Left kidney (tissue), 2 donors: ENCODE results near the gene HMCN2. TPM values are rescaled to one million over a fixed set of nuclear protein-coding genes. Genes with fewer than 3 reads are reported as not detected.
"Not testable (repeated sequence)": the region's sequence is repeated elsewhere in the genome, so short reads cannot be mapped to it uniquely, and the experiment has no call there.

Experiments used
- DNase-seq: peaks from one replicate; pipeline ENCODE4 v3.0.0-alpha.2; 2013
- polyA plus RNA-seq: library from polyadenylated mRNA; unstranded; fragments of 120-200 nt; gene quantifications from one replicate; pipeline ENCODE4 v1.2.1, GENCODE V29; 2013; ENCODE audit not compliant: insufficient read length

The HMCN2 gene
- polyA plus RNA-seq, 1 donor, result 0.98 TPM

GRCh38 chr9:130237763-130238524 is 27.6 kb upstream of the HMCN2 start:
- no peak for DNase-seq

DNA sequence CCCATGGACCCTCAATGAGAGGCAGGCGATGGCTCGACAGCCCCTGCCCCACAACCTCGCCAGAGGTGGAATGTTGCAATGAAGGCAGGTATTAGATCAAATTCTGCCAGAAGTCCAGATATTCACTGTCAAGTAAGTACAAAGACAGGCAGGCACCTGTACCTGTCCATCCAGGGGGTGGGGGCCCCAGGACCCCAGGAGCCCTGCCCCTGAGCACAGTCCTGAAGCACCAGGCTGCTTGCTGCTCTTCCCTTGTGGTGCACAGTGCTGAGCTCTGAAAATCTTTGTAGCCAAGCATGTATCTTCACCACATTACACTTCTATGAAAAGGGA is 26.2 kb upstream of the HMCN2 start:
- no peak for DNase-seq

- no peak for DNase-seq
Observed at GRCh38 chr9:130239741-130240241, 25.8 kb upstream of the HMCN2 start.

DNA sequence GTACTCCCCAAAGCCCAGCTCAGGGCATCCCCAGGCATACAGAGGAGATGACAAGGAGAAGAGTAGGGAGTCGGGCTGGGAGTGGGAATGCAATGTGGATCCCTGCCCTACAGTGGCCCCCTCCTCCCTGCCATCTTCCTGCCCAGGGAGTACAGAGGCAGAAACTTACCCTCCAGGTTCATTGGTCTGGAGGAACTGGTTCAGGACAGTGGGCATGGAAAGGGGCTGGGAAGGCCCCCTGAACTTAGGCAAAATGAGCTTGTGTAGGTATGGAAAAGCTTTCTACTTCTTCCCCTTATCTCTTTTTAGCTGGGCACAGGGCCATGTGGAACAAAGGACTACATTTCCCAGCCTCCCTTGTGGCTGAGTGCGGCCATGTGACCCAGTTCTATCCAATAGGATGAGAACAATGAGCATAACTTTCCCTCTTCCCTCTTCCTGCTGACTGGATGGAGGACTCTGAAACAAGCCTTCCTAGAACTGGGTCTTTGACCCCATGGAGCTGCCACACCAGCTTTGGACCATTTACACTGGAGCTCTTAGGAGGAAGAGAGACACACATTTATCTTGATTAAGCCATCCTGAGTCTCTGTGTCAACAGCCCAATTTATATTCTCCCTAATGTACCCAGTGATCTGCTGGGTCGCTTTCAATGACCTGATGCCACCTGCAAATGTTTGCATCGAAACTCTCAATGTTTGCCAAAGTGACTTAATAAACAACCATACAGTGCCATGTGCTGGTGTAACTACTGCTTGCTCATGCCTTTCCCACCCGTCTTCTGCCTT is 25.0 kb upstream of the HMCN2 start:
- peak; percentile 61 for DNase-seq

DNA sequence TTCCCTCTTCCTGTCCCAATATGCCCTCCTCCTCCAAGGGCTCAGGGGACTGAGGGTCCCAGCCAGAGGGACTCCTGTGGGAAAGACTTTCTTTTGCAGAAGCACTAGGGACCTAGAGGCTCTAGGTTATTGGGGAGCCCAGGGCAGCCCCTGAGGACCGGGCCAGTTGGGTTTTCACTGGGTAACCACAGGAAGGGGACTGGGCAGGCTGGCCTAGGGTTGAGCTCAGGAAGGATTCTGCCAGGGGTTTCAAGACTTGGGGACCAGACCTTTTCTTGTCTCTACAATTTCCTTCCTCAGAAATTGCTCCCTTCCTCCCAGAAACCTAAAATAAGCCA is 24.4 kb upstream of the HMCN2 start:
- no peak for DNase-seq

DNA sequence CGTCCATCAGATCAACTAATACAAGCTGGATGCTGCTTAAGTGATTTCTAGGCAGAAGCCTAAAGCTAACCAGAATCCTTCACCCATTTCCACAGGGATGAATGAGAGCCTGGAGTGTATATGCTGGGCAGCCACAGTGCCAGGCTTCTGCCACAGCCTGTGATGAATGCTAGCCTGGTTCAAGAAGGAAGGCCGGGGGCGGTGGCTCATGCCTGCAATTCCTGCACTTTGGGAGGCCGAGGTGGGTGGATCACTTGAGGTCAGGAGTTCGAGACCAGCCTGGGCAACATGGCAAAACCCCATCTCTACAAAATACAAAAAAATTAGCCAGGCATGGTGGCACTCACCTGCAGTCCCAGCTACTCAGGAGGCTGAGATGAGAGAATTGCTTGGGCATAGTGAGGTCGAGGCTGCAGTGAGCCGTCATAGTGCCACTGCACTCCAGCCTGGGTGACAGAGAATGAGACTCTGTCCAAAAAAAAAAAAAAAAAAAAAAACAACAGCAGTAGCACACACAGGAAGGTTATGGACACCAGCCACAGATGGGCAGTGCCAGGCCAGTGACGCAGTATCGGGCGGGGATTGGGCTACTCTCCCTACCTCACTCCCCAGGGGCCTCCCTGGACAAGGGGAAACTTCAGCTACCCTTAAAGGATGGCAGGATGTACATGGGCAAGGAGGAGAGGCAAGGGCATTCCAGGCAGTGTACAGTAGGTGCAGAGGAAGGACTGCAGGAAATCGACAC is 23.1 kb upstream of the HMCN2 start:
- DNase-seq, result no peak

- DNase-seq, result peak; percentile 53
Observed at GRCh38 chr9:130243015-130243881, 22.3 kb upstream of the HMCN2 start.

GRCh38 chr9:130243882-130244170 is 21.7 kb upstream of the HMCN2 start:
- no peak for DNase-seq

DNA sequence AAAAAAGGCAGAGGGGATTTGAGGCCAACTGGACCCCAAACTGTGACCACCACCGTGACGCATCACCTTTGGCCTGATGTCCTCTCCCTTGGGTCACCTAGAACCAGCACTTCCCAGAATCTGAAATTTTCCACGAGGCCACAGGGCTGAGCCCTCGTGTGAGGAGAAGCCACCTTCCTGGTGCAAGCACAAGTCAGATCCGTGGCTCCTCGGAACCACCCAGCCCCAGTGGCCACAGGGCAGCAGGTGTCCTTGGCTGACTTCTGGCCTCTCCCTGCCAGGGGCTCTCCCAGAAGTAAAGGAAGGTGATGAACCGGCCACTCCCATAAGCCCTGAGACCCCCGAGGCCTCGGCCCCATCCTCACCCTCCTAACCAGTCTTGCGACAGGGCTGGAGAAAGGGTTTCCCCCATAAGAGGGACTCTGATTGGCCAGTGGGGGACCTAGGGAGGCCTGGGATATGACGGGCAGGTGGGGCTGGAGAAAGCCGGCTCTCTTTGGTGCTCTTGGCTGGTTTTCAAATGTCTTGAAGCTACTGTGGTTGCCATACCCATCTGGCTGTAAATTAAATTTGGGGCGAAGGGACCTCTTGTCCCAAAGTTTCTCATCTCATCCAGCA is 20.9 kb upstream of the HMCN2 start:
- no peak for DNase-seq

DNA sequence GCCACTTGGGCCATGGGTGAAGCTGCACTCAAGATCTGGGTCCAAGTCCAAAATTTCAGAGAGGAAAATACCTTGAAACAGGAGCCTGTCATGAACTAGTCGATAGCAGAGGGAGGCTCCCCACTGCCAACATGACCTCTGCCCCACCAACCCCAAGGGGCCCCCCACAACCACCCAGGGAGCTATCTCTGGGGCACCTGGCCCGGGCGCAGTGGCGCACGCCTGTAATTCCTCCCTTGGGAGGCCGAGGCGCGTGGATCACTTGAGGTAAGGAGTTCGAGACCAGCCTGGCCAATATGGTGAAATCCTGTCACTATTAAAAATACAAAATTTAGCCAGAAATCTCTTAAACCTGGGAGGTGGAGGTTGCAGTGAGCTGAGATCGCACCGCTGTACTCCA is 20.1 kb upstream of the HMCN2 start:
- no peak for DNase-seq

DNA sequence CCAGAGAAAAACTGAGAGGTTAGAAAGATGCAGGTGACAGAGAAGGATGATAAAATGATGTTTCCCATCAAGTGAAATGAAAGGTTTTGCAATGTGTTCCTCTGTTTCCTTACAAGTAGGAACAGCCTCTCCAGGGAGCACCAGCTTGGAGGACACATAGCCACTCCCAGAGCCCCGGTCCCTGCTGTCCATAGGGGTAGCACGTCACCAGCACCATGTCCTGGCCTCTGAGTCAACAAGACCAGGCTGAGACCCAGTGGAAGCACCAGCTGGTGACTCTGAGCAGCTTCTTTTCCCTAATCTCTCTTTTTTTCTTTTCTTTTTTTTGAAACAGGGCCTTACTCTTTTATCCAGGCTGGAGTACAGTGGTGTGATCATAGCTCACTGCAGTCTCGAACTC is 19.4 kb upstream of the HMCN2 start:
- no peak for DNase-seq

DNA sequence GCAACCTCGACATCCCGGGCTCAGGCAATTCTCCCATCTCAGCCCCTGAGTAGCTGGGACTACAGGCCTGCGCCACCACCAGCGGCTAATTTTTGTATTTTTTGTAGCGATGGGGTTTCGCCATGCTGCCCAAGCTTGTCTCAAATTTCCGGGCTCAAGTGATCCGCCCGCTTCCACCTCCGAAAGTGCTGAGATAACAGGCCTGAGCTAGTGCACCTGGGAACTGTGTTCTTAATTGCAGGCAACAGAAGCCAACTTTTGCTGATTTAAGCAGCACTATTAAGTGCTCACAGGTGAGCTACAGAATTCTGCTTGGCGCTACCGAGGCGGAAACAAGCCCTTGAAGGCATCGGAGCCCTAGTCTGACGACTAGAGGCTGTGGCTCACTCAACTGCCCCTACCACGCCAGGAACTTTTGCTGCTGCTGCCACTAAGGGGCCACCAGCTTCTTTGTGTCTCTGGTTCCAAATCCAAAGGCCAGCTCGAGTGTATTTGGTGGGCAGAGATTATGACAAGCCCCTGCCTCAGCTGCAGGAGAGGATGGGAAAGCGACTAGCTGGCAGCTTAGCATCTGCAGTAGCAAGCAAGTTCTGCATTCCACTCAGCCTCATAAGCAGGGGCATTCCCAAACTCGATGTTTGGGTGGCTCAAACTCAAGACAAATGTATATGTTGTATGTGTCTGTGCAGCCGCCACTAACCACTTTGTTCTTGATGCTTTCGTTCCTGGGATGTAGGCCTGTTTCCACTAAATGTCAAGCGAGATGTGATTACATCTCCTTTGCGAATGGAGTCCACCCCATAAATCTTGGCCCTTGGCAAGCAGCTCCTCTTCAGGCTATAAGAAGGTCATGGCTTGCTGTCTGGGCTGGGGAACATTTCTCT is 10.6 kb upstream of the HMCN2 start:
- DNase-seq, result no peak

DNA sequence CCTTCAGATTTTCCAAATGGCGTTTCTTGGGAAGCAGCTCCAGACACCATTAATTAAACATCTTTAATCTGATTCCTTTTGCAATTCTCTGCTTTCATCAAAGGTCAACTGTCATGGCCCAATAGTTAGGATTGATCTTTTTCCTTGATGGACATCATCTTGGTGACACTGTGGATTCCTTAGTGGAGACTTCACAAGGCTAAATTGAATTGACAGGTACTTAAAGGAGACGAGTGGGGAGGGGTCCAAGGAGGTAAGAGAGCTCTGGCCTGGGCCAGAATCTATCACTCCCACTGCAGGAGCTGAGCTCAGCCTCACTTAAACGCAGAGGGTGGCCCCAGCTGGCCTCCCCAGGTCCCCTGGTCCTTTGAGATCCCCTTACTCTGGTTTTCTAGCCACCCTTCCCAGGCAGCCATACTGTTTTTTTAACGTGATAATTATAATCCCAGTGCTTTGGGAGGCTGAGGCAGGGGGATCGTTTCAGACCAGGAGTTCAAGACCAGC is 9.9 kb upstream of the HMCN2 start:
- DNase-seq, result no peak

DNA sequence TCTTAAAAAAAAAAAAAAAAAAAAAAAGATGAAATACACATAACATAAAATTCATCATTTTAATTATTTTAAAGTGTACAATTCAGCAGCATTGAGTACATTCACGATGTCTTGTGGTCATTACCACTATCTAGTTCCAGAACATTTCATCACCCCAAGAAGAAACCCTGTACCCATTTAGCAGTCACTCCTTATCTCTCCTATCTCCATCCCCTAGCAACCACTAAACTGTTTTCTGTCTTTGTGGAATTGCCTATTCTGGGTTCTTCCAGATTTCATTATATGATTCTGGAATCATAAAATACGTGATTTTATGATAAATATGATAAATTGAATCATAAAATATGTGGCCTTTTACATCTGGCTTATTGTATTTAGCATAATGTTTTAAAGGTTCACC is 8.9 kb upstream of the HMCN2 start:
- DNase-seq, result no peak

- not testable (repeated sequence) for DNase-seq
Observed at GRCh38 chr9:130258137-130258536, 7.4 kb upstream of the HMCN2 start.

DNA sequence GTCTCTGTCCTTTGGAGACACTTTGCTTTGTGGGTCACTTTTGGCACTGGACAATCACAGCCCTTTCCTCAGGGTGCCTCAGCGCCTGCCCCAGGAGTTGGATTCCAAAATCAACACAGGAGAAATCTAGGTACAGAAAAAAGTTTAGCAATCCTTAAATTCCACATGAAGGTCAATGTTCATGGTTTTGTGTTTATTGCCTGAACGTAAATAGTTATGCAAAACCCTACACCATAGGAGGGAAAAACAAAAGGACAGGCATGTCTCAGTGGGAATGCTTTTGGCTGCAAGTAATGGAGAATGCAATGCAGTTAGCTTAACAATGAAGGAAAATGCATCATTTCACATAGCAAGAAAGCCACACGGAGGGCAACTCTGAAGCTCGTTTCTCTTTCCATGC is 6.5 kb upstream of the HMCN2 start:
- no peak for DNase-seq

- no peak for DNase-seq
Observed at GRCh38 chr9:130260816-130261765, 4.5 kb upstream of the HMCN2 start.

- no peak for DNase-seq
Observed at GRCh38 chr9:130262061-130262745, 3.4 kb upstream of the HMCN2 start.

DNA sequence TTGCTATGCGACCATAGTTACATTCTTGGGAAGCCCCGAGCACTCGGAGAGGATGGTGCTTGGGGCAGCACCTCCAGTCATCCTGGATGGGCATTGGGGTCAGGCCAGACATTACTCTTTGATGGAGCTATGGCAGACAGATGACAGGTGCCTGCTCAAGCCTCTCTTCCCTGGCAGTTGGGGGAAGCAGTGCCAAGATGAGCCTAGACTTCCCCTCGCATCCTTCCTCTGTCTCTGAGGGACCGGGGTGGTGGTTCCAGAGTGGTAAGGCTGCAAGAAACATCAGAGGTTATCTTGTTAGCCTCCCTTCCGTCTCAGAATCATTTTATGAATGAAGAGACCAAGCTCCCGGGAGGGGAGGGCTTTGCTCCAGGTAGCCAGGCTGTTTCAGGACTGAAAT is 2.8 kb upstream of the HMCN2 start:
- no peak for DNase-seq
